CD14-positive monocyte (primary cell): ENCODE measurements around the gene CCN5. TPM values are rescaled to one million over a fixed set of nuclear protein-coding genes. Genes with fewer than 3 reads are reported as not detected.

Source experiments
- DNase-seq, 3 donors: peaks; one replicate each; pipeline ENCODE4 v3.0.0-alpha.2; 2011 to 2022
- H2AFZ ChIP-seq: 2 replicates; pipeline ENCODE4 v1.6.0; 2012; ENCODE audit warnings: mild to moderate bottlenecking, low read depth, low read length, inconsistent platforms; ENCODE audit not compliant: insufficient read depth, poor library complexity, severe bottlenecking
- H3K27ac ChIP-seq, 2 donors: 1 replicate in 1 of 2; 2 replicates in 1 of 2; pipeline ENCODE4 v1.5.1; 2012 to 2013; ENCODE audit warnings: low read length in 2 of 2, control low read depth in 1 of 2, inconsistent platforms in 1 of 2, low read depth in 1 of 2, mild to moderate bottlenecking in 1 of 2
- H3K27me3 ChIP-seq, 2 donors: one replicate each; pipeline versions ENCODE4 v1.6.0 to v1.6.1; 2011 to 2013; ENCODE audit warnings: low read length in 2 of 2; ENCODE audit not compliant: control insufficient read depth in 2 of 2, insufficient read depth in 2 of 2
- H3K36me3 ChIP-seq, 2 donors: replicated peaks in 1 of 2; 1 replicate in 1 of 2; 2 replicates in 1 of 2; pipeline versions ENCODE4 v1.5.1 to v1.6.1; 2012 to 2013; ENCODE audit warnings: low read length in 2 of 2, control low read depth in 1 of 2, inconsistent platforms in 1 of 2, mild to moderate bottlenecking in 1 of 2; ENCODE audit not compliant: insufficient read depth in 2 of 2, control insufficient read depth in 1 of 2
- H3K4me1 ChIP-seq, 2 donors: 1 replicate in 1 of 2; 2 replicates in 1 of 2; pipeline versions ENCODE4 v1.5.1 to v1.6.1; 2012 to 2013; ENCODE audit warnings: low read length in 2 of 2, control low read depth in 1 of 2, inconsistent platforms in 1 of 2, mild to moderate bottlenecking in 1 of 2, moderate library complexity in 1 of 2; ENCODE audit not compliant: insufficient read depth in 2 of 2, control insufficient read depth in 1 of 2
- H3K4me2 ChIP-seq: replicated peaks from 2 replicates; pipeline ENCODE3; 2012; ENCODE audit warnings: low read length, moderate library complexity, mild to moderate bottlenecking; ENCODE audit not compliant: poor library complexity, severe bottlenecking; ENCODE audit errors: extremely low read depth
- H3K4me3 ChIP-seq, 3 experiments: fragments of 200-600 bp in 1 of 3; sonication (generic) in 1 of 3; replicated peaks in 1 of 3; 1 replicate in 2 of 3; 2 replicates in 1 of 3; pipeline ENCODE4 v1.5.1; 2011 to 2013; ENCODE audit warnings: low read length in 3 of 3, mild to moderate bottlenecking in 3 of 3, control low read depth in 2 of 3, low read depth in 2 of 3, inconsistent platforms in 1 of 3, moderate library complexity in 1 of 3
- H3K79me2 ChIP-seq: 2 replicates; pipeline ENCODE4 v1.6.0; 2012; ENCODE audit warnings: mild to moderate bottlenecking, control low read depth, inconsistent platforms, low read length, moderate library complexity; ENCODE audit not compliant: insufficient read depth
- H3K9ac ChIP-seq: 2 replicates; pipeline ENCODE4 v1.6.0; 2017; ENCODE audit warnings: low read length, mild to moderate bottlenecking; ENCODE audit not compliant: insufficient read depth, poor library complexity, severe bottlenecking
- H3K9me3 ChIP-seq, 2 donors: replicated peaks in 1 of 2; 1 replicate in 1 of 2; 2 replicates in 1 of 2; pipeline versions ENCODE4 v1.5.1 to v1.6.1; 2012 to 2013; ENCODE audit warnings: low read length in 2 of 2, control low read depth in 1 of 2; ENCODE audit not compliant: control insufficient read depth in 1 of 2, insufficient read depth in 1 of 2
- H4K20me1 ChIP-seq: 2 replicates; pipeline ENCODE4 v1.6.0; 2012; ENCODE audit warnings: mild to moderate bottlenecking, low read length, control low read depth, moderate library complexity; ENCODE audit not compliant: insufficient read depth
- H3K27ac Mint-ChIP-seq, 7 donors: one replicate each; pipeline ENCODE4 v1.8.0; 2020; ENCODE audit warnings: mild to moderate bottlenecking in 7 of 7, mixed read lengths in 7 of 7, moderate library complexity in 6 of 7, inconsistent platforms in 2 of 7
- H3K27me3 Mint-ChIP-seq, 3 donors: one replicate each; pipeline ENCODE4 v1.8.0; 2021 to 2022; ENCODE audit warnings: low read depth in 3 of 3, mild to moderate bottlenecking in 3 of 3, mixed read lengths in 3 of 3, moderate library complexity in 3 of 3, inconsistent platforms in 1 of 3
- H3K36me3 Mint-ChIP-seq, 2 donors: one replicate each; pipeline ENCODE4 v1.8.0; 2020; ENCODE audit warnings: mixed read lengths in 2 of 2, inconsistent platforms in 1 of 2, mild to moderate bottlenecking in 1 of 2
- H3K4me1 Mint-ChIP-seq: one replicate; pipeline ENCODE4 v1.8.0; 2020; ENCODE audit warnings: mild to moderate bottlenecking, mixed read lengths
- H3K4me3 Mint-ChIP-seq, 2 donors: one replicate each; pipeline ENCODE4 v1.8.0; 2020; ENCODE audit warnings: mild to moderate bottlenecking in 2 of 2, mixed read lengths in 2 of 2, moderate library complexity in 1 of 2
- H3K9me3 Mint-ChIP-seq, 7 donors: one replicate each; pipeline ENCODE4 v1.8.0; 2020 to 2022; ENCODE audit warnings: mixed read lengths in 7 of 7, mild to moderate bottlenecking in 6 of 7, moderate library complexity in 6 of 7, inconsistent platforms in 2 of 7
- WGBS: methylation state at CpG from one replicate; pipeline ENCODE4 v1.1.5; 2013; ENCODE audit warnings: missing lambda C conversion rate; ENCODE audit not compliant: insufficient coverage; 5-methylcytosine and 5-hydroxymethylcytosine counted together
- intact Hi-C, 2 donors: fragments of 100-400 bp; cut with micrococcal nuclease; formaldehyde crosslinking; loops; one replicate each; pipeline versions ENCODE4 v1.15.0 to v1.15.1; 2023
- polyA plus RNA-seq, 3 donors: library from polyadenylated mRNA; depleted of rRNA in 1 of 3; unstranded in 2 of 3; stranded (reverse) in 1 of 3; fragments of 300-500 nt in 2 of 3; fragments of >200 nt in 1 of 3; fragmentation: Illumina TruSeq in 2 of 3; gene quantifications; 1 replicate in 2 of 3; 2 replicates in 1 of 3; pipeline ENCODE4 v1.2.3, GENCODE V29; 2012 to 2021
- TF ChIP-seq, protein P1 (sequence below): fragments of 200-600 bp; IDR thresholded peaks from one replicate; pipeline ENCODE4 v1.8.0; 2022; ENCODE audit warnings: antibody characterized with exemption, mild to moderate bottlenecking

Gene CCN5
- polyA plus RNA-seq, 3 donors, result not detected

DNA sequence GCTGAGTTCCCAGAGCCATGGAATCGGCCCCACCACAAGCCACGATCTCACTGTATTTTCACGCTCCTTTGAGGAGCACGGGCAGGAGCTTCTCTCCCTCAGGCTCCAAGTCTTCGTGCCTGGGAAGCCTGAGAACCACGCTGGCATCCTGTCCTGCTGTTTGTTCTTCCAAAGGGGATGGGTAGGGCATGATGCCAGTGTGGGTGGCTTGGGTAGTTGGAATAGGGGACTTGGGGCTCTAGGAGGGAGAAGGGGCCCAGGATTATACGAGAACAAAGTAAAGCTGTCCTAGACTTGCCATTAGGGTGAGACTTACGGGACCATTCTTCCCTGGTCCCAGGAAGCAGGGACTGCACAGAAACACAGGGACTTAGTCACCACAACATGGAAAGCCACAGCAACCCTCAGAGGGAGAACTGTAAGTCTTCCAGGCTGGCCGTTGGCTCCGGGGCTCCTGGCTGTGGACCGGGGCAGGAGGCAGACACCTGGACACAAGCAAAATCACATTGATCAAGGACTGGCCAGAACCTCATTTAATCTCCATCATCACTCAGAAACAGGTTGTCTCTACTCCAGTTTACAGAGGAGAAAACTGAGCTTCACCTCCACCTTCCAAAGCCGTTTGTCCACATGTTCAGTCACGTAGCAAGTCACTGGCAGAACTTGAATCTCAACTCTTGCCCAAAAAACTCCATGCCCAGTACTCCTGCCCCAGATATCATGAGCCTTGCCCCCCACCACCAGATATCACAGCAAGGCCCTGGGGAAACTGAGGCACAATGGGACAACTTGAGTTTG, 1.3 kb downstream of the CCN5 start:
- peaks cover 0 to 9% (median 6%) of the 10 kb centered on the region in 3 donors for H3K27me3 Mint-ChIP-seq
- H3K9me3 ChIP-seq, result no peaks in the 10 kb centered on the region
- no peaks in the 10 kb centered on the region for H3K79me2 ChIP-seq
- no peak overlapping the region for H2AFZ ChIP-seq
- no peak overlapping the region for H3K27ac Mint-ChIP-seq
- peaks cover 5 to 7% of the 10 kb centered on the region in 2 donors for H3K4me1 ChIP-seq
- no peak overlapping the region for H3K9ac ChIP-seq
- no peaks in the 10 kb centered on the region for H3K27me3 ChIP-seq
- no peak overlapping the region for H3K27ac ChIP-seq
- no peak overlapping the region for H3K4me3 Mint-ChIP-seq
- peaks cover 8% of the 10 kb centered on the region for H3K4me1 Mint-ChIP-seq
- DNase-seq, result no peak
- no peaks in the 10 kb centered on the region for H4K20me1 ChIP-seq
- TF ChIP-seq, protein P1, sequence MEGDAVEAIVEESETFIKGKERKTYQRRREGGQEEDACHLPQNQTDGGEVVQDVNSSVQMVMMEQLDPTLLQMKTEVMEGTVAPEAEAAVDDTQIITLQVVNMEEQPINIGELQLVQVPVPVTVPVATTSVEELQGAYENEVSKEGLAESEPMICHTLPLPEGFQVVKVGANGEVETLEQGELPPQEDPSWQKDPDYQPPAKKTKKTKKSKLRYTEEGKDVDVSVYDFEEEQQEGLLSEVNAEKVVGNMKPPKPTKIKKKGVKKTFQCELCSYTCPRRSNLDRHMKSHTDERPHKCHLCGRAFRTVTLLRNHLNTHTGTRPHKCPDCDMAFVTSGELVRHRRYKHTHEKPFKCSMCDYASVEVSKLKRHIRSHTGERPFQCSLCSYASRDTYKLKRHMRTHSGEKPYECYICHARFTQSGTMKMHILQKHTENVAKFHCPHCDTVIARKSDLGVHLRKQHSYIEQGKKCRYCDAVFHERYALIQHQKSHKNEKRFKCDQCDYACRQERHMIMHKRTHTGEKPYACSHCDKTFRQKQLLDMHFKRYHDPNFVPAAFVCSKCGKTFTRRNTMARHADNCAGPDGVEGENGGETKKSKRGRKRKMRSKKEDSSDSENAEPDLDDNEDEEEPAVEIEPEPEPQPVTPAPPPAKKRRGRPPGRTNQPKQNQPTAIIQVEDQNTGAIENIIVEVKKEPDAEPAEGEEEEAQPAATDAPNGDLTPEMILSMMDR, result no peak
- intact Hi-C loops, result no loop called here
- H3K4me2 ChIP-seq, result no peak overlapping the region
- H3K4me3 ChIP-seq, result no peak overlapping the region
- 91% methylated on average over 13 of the region's 13 CpGs for WGBS
- no peaks in the 10 kb centered on the region for H3K36me3 Mint-ChIP-seq
- H3K9me3 Mint-ChIP-seq, result no peaks in the 10 kb centered on the region
- no peaks in the 10 kb centered on the region for H3K36me3 ChIP-seq

DNA sequence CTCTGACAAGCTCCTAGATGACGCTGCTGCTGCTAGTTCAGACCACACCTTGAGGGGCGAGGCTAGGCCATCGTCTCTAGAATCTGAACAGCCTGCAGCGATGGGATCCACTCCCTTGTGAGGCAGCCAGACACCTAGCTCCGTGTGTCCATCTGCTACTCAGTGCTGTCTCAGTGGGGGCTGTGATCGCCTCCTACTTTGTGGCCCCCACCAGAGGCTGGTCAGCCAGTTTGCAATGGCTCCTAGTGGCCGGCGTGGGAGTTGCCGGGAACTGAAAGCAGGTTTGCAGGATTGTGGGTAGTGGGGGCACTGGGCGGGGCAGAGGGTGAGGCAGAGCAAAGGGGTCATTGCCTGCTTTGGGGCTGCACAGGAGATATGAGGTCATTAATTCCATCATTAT, 2.8 kb downstream of the CCN5 start:
- no peaks in the 10 kb centered on the region for H3K27me3 ChIP-seq
- Mint-ChIP-seq H3K36me3 (no peaks in the 10 kb centered on the region), H3K4me3 (no peak overlapping the region)

More for the DNA sequence above, 2.8 kb downstream of the CCN5 start:
- Histone ChIP-seq H4K20me1 (no peaks in the 10 kb centered on the region), H3K79me2 (no peaks in the 10 kb centered on the region), H3K4me2 (no peak overlapping the region), H3K36me3 (no peaks in the 10 kb centered on the region), H3K9ac (no peak overlapping the region), H3K4me3 (no peak overlapping the region), H3K4me1 (peaks cover 5 to 7% of the 10 kb centered on the region in 2 donors), H3K9me3 (no peaks in the 10 kb centered on the region), H2AFZ (no peak overlapping the region), H3K27ac (no peak overlapping the region)
- Mint-ChIP-seq H3K9me3 (no peaks in the 10 kb centered on the region), H3K4me1 (peaks cover 8% of the 10 kb centered on the region), H3K27me3 (peaks cover 0 to 9% (median 6%) of the 10 kb centered on the region in 3 donors), H3K27ac (no peak overlapping the region)
- no peak for DNase-seq
- intact Hi-C loops, result no loop called here
- 89% methylated on average over 8 of the region's 10 CpGs for WGBS
- TF ChIP-seq, protein P1, result peak; percentile 14
